IPS-18c (cell line): ENCODE measurements around the gene ADAMTS17.

ENCODE experiments used
- H3K4me3 ChIP-seq: 2 replicates; pipeline ENCODE4 v1.7.0; 2013; ENCODE audit warnings: low read depth, mild to moderate bottlenecking, low read length, moderate library complexity; ENCODE audit not compliant: insufficient read depth
- H3K9me3 ChIP-seq: one replicate; pipeline ENCODE4 v1.6.1; 2013; ENCODE audit warnings: mild to moderate bottlenecking, low read length, moderate library complexity; ENCODE audit not compliant: control insufficient read depth, insufficient read depth

ADAMTS17 gene

DNA sequence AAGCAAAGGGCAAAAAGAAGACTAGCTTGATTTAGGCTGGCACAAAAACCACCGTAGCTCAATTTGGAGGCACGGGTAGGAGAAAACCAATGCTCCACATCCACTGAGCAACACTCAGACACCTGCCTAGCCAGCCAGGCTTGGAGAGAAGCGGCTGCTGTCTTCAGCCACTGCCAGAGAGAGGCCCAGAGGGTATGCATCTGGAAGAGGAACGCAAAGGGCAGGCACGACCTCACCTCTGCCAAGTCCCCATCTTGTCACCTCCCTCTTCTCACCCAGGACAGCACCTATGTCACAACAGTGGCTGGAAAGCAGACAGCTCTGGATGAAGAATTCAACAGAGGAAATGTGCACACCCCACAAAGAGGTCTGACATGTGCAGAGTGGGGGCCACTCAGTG, 93.5 kb downstream of the ADAMTS17 start:
- Histone ChIP-seq H3K4me3 (no peak overlapping the region), H3K9me3 (no peaks in the 10 kb centered on the region)

DNA sequence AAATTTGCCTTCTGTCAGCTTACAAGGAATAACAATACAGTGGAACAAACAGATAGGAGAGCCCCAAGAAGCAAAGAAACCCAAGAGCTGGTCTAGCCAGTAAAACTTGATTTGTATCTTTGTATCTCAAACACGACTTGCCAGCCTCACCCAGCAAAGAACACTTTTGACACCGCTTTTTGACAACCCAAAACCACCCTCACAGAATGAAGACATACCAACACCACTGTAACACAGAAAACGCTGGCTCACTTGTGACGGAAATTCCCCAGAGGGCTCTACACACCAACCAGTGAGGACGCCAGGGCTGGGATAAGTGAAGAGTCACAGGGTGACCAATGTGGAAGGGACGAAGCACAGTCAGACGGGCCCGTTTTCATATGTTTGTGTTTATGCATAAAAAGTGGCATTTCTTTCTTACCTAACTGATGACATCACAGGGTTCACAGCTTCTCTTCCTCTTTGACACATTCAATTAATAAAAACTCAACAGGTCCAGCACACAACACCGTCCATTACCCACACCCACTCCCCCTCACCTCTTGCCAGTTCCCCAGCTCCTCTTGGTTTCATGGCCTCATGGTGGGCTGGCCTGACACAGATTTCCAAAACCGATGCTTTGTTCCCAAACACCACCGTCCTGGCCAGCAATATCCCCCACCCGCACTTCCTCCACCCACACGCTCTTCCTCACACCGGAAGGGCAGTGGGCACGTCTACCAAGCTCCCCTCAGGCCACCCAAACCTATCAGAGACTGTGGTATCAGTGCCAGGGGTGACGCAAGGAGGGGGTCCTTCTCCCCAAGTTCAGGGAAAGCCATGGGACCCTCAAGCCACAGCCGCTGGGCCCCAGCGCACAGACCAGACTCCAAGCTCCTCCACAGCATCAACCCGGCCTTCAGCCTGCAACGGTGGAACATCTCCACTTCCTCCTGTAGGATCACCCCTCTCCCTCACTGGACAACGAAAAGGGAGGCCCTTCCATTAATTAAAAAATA, 94.2 kb downstream of the ADAMTS17 start:
- no peak overlapping the region for H3K4me3 ChIP-seq
- H3K9me3 ChIP-seq: no peaks in the 10 kb centered on the region

DNA sequence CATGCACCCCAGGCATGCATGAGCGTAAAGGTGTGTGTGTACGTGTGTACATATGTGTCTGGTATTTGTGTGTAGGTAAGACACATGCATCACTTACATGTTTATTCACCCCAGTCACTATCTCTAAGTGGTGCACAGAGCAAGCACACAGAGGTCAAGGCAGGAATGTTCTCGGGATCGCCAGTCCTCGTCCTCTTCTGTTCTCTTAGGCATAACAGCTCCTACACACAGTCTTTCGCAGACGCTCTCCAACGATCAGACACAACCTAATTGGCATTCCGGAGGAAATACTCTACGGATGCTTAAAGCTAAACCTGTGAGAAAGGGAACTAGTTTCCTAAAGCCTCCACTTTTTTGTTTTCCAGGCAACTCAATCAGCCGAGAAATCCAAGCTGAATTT, 95.9 kb downstream of the ADAMTS17 start:
- H3K9me3 ChIP-seq: no peaks in the 10 kb centered on the region
- no peak overlapping the region for H3K4me3 ChIP-seq

DNA sequence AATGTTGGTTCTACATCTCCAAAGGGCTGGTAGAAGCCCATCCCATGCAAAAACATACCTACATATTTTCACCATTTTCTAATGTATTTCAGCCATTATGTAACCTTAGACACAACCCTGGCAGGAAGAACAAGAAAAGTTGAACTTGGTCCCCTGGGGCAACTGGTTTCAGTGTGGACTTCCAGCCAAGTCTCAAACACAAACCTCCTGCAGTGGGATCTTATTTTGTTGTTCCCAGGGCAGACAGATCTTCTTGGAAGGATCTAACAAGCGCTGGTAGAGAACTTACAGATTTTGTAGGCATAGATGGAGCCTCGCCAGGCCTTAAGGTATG, 96.3 kb downstream of the ADAMTS17 start:
- H3K9me3 ChIP-seq: no peaks in the 10 kb centered on the region
- H3K4me3 ChIP-seq: no peak overlapping the region

DNA sequence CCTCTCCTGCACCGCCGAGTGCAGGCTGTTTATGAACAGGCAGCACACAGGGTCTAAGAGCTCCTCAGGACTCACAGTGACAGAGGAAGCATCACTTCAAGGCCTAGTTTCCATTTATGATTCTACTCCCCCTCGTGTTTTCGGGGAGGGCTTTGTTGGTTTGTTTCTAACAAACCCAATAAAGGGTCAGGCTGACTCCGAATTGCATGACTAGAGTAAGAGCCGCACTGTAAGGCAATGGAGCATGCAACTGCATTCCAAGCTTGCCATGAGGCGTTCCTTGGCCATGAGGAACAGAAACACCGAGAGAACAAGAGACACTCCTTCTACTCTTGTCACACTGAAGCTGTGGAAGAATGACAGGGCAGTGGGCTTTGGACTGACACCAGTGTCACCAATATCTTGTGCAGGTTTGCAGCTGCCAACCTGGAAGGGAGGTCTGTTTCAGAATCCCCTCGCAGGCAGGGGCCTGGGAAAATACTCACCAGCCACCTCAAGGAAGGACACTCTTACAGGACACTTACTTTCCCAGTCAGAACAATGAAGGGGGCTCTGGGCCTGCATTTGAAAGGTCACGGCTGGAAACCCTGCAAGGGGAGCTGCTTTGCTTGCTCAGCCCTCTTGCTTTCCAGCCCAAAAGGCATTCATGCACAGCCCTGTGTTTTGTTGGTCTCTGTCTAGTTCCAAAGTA, 96.8 kb downstream of the ADAMTS17 start:
- Histone ChIP-seq H3K4me3 (no peak overlapping the region), H3K9me3 (no peaks in the 10 kb centered on the region)

DNA sequence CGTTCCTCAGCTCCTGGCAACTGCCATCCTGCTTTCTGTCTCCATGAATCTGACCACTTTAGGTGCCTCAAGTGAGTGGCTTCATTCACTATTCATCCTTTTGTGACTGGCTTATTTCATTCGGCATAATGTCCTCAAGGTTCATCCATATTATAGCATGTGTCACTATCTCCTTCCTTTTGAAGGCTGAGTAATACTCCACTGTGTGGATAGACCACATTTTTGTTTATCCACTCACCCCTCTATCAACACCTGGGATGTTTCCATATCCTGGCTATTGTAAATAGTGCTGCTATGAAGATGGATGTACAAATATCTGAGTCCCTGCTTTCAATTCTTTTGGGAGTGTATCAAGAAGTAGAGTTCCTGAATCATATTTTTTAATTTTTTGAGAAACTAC, 98.8 kb downstream of the ADAMTS17 start:
- Histone ChIP-seq H3K4me3 (no peak overlapping the region), H3K9me3 (no peaks in the 10 kb centered on the region)

DNA sequence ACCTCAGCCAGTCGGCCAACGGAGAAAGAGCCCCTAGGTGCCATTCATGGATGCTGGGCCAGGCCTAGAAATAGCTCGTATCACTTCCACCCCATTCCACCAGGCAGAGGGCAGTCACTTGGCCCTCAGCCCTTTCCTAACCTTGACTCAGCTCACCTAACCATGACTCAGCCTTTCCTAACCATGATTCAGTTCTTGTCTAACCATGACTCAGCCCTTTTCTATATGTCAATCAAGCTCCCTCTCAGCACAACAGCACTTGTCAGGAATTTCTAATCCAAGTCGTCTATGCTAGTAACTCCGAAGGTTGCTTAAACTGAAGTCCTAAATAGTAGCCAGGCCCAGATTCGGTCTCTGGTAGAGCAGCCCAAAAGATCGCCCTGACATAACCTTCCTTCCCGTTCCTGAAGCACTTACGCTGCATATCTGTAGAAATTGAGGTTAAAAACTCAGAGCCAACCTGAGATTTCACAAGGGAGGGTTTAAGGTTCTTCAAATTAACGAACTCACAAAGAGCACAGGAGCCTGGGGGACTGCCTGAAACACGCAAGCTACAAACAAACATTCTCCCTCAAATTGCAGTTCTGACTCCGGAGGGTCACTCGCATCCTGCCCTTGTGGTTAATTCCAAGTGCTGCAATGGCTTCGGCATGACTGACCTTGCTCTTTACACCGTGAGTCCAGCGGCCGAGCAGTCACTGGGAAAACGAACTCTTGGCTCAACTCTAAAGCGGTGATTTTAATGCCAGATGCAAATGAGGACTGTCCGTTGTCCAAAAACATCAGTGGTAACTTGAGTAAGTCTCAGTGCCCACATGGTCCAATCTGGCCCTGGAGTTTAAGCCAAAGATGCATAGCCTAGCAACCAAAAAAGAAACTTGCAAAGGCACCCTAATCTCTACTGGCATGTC, 99.9 kb downstream of the ADAMTS17 start:
- Histone ChIP-seq H3K4me3 (no peak overlapping the region), H3K9me3 (no peaks in the 10 kb centered on the region)

DNA sequence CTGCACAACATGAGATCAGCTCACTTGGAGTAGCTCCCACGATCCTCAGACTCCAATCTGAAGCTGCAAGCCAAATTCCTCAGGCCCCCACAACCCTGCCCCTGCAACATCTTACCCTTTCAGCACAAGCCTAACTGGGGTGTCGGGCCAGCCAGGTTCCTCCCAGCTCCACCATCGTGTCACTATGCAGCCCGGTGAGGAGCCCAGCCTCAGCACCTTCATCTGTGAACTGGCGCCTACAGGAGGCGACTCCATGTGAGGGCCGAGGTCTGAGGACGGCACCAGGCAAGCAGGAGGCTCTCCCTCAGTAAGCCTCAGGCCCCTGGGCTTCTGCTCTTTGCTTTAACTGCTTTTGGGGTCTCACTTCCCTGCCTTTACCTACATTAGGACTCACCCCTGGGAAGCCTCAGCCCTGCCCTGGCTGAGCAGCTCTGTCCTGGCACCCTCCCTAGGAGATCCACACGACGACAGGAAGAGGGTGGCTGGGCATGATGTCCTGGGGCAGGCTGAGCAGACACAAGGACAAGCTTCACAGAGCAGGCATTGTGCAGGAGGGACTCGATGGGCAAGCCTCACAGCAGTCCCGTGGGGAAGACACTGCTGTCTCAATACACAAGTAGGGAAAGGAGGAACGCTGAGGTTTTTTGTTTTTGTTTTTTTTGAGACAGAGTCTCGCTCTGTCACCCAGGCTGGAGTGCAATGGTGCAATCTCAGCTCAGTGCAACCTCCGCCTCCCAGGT, 104.6 kb downstream of the ADAMTS17 start:
- no peak overlapping the region for H3K4me3 ChIP-seq
- H3K9me3 ChIP-seq: no peaks in the 10 kb centered on the region

DNA sequence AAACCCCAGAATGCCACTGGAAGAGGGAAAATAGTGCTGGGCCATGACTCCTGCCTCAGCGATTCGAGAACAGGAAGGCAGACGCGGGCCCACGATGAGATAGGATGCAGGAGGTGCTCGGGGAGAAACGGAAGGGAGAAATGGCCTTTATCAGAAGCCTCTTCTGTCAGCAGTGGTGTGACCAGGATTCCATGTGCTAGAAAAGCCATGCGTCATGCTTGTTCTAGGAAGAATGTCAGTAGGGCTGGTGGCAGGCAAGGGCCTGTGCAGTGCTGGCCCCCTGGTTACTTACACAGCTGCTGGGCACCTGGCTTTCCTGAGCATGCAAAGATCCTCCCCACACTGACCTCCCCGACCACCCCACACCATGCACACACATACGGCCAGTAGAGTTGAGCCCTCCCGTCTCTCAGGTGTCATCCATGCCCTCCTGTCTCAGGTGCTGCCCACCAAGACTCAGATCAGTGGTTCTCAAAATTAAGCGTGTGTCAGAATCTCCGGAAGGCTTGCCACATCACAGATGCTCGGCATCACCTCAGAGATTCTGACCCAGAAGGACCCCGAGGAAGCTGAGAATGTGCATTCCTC, 106.7 kb downstream of the ADAMTS17 start:
- Histone ChIP-seq H3K9me3 (no peaks in the 10 kb centered on the region), H3K4me3 (no peak overlapping the region)

DNA sequence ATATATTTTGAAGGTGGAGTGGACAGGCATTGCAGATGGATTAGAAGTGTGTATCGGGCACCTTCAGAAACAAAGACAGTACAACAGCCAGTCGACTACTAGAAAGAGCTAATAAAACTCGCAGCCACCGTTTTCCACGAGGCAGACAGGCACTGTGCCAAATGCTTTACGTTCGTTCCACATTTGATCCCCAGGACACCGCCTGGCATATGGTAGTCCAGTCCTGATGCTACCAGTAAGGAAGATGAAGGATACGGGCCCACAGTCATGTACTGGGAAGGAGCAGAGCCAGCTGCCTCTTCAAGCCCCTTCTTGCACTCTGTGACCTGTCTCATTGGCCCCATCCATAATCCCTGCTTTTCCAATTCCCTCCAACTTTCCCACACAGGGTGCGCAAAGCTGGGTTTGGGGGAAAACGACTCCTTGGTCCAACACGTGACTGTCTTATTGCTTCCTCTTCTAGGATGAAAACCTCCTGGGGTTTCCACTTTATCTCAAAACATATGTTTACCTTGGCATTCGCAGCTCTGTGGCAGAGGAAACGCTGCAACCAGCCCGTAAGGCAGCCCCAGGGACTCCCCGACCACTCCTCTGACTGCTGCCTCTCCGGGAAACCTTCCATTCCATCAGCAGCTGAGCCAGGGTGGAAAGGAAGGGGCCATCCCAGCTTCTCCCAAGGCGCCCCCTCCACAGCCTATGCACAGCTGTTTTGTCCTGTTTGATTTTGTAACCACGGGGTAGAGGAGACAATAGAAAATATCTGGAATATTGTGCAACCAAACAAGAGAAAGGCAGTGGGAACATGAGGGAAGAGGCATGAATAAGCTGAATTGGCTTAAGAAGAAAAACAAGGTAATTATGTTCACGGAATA, 107.4 kb downstream of the ADAMTS17 start:
- no peak overlapping the region for H3K4me3 ChIP-seq
- H3K9me3 ChIP-seq: no peaks in the 10 kb centered on the region

DNA sequence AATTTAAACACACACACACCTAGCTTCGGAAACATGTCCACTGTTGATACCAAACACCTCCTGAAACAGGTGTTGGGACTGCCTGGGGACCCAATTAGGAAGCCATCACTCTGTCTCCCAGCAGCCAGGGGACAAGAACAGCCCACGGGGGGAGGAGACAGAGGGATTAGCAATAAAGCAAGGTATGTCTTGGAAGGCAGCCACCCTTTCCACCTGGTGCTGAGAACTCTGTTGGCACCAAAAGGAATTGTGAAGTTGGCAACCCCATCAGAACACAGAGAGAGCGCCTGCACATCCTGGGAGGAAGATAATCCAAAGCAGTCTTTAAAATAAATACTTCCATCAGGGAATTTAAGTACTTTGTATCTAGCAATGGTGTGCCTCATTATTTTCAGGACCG, 111.0 kb downstream of the ADAMTS17 start:
- H3K9me3 ChIP-seq: no peaks in the 10 kb centered on the region
- H3K4me3 ChIP-seq: no peak overlapping the region

DNA sequence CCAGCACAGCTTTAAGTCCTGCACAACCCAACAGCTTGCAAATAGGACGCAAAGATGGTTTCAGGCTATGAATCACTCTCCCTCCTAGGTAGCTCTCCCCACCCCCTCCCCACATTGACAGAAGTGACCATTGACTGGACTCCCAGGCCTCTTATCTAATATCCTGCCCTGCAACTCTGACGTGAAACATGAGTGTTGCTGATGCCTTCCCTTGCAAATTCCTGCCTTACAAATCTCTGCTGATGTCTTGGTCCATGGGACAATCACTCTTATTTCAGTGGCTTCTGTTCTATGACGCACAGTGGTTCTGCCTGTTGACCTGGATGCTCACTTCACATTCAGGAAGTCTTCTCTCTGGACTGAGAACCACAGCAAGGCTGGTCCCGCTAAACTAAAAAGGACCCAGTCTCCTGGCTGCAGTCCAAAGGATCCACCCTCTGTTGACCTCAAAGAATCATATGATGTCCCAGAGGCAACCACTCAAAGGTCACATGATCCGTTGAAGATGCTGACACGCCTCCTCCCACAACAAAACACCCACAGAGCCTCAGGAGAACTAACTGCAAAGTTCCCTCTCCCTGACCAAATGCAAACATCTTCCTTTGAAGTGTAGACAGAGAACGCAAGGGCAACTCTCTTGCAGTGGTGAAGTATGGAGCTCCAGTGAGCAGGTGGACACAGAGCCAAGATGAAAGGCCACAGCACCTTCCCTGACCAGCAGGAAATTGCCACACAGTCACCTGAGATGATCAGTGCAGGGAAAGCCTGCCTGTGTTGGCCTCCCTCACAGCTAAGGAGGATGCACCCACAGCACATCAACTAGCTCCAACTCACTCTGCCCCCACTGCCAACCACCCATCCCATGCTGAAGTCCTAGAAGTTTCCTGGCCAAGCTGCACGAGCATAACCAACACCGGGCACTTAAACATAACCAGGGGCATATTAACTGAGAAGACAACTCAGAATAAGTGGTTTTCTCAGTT, 112.3 kb downstream of the ADAMTS17 start:
- no peaks in the 10 kb centered on the region for H3K9me3 ChIP-seq
- no peak overlapping the region for H3K4me3 ChIP-seq

DNA sequence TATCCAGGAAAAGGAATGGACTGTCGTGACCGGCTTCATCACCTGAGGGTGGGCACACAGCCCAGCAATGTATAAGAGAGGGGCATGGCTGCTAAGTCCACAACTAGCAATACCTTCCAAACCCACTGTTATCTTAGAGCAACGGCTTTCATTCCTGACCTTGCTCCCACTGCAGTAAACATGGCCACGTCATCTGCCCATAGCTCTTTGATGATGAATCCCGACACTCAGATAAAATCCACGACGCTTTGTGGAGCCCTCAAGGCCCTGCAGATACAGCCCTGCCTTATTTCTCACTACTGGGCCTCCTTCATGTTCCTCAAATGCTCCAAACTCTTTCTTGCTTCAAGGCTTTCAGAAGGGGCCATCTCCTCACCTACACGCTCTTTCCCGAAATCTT, 114.0 kb downstream of the ADAMTS17 start:
- Histone ChIP-seq H3K4me3 (no peak overlapping the region), H3K9me3 (no peaks in the 10 kb centered on the region)

DNA sequence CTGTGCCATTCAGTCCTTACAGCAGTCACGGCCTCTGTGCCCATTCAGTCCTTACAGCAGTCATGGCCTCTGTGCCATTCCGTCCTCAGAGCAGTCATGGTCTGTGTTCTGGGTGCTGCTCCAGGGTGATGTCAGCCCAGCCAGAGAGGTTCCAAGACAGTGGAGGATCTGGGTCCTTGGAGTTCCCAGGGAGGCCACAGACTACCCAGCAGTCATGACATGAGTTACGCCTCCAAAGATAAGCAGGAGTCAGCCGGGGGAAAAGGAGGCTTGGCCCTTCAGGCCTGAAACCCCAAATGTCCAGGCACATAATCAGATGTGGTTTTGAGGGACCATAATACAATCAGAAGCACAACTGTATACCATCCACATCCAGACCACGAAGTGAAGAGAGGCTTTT, 115.7 kb downstream of the ADAMTS17 start:
- no peak overlapping the region for H3K4me3 ChIP-seq
- no peaks in the 10 kb centered on the region for H3K9me3 ChIP-seq
